Measurements from ENCODE around the gene AMZ1. TPM values are rescaled to one million over a fixed set of nuclear protein-coding genes. Genes with fewer than 3 reads are reported as not detected.
A peak's percentile ranks its signal among the peaks of the same experiment; 100 is the strongest.

The AMZ1 gene
- total RNA-seq, 2 donors from 2014 or later: not detected

GRCh38 chr7:2699289-2699620, 11.3 kb downstream of the AMZ1 start:
- peak overlapping the region in 1 of 2 donors; percentile 55 for H3K27ac Mint-ChIP-seq
- H3K4me3 Mint-ChIP-seq: peak overlapping the region; percentile 65
- DNase-seq (ENCODE audit: low spot score) (no peak), ATAC-seq (no peak)
- no peaks in the 10 kb centered on the region for H3K36me3 Mint-ChIP-seq
- H3K27me3 Mint-ChIP-seq: peaks cover 8 to 14% of the 10 kb centered on the region in 2 donors
- H3K4me1 Mint-ChIP-seq (ENCODE audit: low read depth in 2 of 2): peaks cover 23 to 30% of the 10 kb centered on the region in 2 donors
- H3K9me3 Mint-ChIP-seq: no peaks in the 10 kb centered on the region

GRCh38 chr7:2700141-2700850, 12.3 kb downstream of the AMZ1 start:
- Mint-ChIP-seq H3K4me3 (no peak overlapping the region), H3K27me3 (peaks cover 8 to 19% of the 10 kb centered on the region in 2 donors), H3K4me1 (ENCODE audit: low read depth in 2 of 2) (peaks cover 23 to 30% of the 10 kb centered on the region in 2 donors), H3K9me3 (no peaks in the 10 kb centered on the region), H3K27ac (peak overlapping the region in 1 of 2 donors; percentile 43), H3K36me3 (no peaks in the 10 kb centered on the region)
- ATAC-seq (no peak), DNase-seq (ENCODE audit: low spot score) (no peak)

GRCh38 chr7:2701424-2701823, 13.4 kb downstream of the AMZ1 start:
- ATAC-seq (no peak), DNase-seq (ENCODE audit: low spot score) (no peak)
- Mint-ChIP-seq H3K27me3 (peaks cover 10 to 24% of the 10 kb centered on the region in 2 donors), H3K4me1 (ENCODE audit: low read depth in 2 of 2) (peaks cover 23 to 30% of the 10 kb centered on the region in 2 donors), H3K36me3 (no peaks in the 10 kb centered on the region), H3K27ac (no peak overlapping the region), H3K9me3 (no peaks in the 10 kb centered on the region), H3K4me3 (no peak overlapping the region)

DNA sequence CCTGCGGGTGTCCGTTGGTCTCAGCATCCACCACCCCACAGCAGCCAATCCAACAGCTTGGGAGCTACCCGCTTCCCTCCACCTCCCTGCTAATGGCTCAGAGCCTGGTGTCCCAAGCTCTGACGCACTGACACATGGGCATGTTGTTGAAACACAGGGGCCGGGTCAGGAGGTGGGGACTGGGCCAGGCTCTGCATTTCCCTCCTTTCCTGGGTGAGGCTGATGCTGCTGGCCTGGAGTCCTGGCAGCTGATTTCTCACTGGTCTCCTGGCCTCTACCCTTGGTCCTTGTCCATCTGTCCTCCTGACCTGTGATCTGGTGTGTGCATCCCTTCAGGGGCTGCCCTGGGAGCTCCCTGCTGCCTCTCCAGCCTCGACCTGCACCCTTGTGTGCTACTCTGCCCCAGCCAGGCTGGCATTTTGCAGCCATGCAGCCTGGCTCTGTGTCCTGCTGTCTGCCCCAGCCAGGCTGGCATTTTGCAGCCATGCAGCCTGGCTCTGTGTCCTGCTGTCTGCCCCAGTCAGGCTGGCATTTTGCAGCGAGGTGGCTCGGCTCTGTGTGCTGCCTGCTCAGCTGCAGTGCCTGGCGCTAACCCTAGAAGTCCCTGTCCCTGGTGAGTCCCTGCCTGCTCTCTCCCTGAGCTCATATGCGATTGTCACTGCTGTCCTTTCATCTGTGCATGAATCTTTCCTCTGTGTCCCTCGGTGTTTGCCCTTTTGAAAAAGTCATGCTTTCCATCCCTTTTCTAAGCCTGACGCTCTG, 14.0 kb downstream of the AMZ1 start:
- H3K27ac Mint-ChIP-seq: peak overlapping the region in 1 of 2 donors; percentile 40
- H3K27me3 Mint-ChIP-seq: peaks cover 15 to 29% of the 10 kb centered on the region in 2 donors
- no peaks in the 10 kb centered on the region for H3K9me3 Mint-ChIP-seq
- peaks cover 23 to 30% of the 10 kb centered on the region in 2 donors for H3K4me1 Mint-ChIP-seq (ENCODE audit: low read depth in 2 of 2)
- no peak for DNase-seq (ENCODE audit: low spot score)
- no peak overlapping the region for H3K4me3 Mint-ChIP-seq
- H3K36me3 Mint-ChIP-seq: no peaks in the 10 kb centered on the region
- ATAC-seq: no peak

DNA sequence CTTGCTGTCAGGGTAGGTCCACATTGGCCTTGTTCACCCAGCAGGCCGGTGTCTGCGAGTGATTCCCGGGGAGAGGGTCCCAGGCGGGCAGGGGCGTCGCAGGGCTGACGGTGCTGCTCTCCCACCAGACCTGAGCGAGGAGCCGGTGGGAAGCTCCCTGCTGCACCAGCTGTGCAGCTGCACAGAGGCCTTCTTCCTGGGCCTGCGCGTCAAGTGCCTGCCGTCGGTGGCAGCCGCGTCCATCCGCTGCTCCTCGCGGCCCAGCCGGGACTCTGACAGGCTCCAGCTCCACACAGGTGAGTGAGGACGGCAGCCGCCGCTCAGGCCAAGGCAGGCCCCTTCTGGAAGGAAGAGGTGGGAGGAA, 14.6 kb downstream of the AMZ1 start:
- Mint-ChIP-seq H3K27me3 (peaks cover 21 to 32% of the 10 kb centered on the region in 2 donors), H3K4me3 (no peak overlapping the region), H3K36me3 (no peaks in the 10 kb centered on the region), H3K27ac (peak overlapping the region in 1 of 2 donors; percentile 40), H3K9me3 (no peaks in the 10 kb centered on the region), H3K4me1 (ENCODE audit: low read depth in 2 of 2) (peaks cover 23 to 30% of the 10 kb centered on the region in 2 donors)
- ATAC-seq (no peak), DNase-seq (ENCODE audit: low spot score) (no peak)

DNA sequence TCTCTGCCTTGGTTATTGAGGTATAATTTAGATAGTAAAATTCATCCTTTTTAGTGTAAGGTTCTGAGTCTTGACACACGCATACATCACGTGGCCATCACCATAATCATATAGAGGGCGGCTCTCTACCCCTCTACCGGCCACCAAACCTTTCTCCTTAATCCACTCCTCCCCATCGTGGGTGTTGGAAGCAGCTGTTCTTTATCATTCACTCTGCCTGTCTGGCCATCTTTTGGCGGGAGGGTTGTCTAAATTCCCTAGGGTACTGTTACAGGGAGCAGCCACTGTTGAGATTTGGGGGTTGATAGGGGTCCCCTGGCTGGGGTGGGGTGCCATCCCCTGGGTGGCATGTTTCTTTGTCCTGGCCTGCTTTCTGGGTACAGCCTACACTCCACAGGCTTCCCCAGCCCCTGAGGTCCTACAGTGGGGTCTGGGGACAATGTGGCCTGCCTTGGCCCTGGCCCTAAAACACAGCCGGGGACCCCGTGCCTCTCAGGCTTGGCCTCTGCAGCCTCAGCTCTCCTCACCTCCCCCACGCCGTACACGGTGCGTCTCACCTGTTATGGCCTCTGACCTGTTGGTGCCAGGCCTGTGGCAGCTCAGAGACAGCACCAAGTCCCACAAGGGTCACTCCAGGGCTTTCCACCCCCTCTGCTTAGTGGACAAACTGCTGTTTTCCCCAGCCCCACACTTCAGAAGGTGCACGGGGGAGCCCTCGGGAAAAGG, 17.5 kb downstream of the AMZ1 start:
- Mint-ChIP-seq H3K36me3 (no peaks in the 10 kb centered on the region), H3K4me1 (ENCODE audit: low read depth in 2 of 2) (peaks cover 14 to 15% of the 10 kb centered on the region in 2 donors), H3K27ac (no peak overlapping the region), H3K9me3 (no peaks in the 10 kb centered on the region), H3K4me3 (no peak overlapping the region), H3K27me3 (peaks cover 23 to 35% of the 10 kb centered on the region in 2 donors)
- ATAC-seq (no peak), DNase-seq (ENCODE audit: low spot score) (no peak)

DNA sequence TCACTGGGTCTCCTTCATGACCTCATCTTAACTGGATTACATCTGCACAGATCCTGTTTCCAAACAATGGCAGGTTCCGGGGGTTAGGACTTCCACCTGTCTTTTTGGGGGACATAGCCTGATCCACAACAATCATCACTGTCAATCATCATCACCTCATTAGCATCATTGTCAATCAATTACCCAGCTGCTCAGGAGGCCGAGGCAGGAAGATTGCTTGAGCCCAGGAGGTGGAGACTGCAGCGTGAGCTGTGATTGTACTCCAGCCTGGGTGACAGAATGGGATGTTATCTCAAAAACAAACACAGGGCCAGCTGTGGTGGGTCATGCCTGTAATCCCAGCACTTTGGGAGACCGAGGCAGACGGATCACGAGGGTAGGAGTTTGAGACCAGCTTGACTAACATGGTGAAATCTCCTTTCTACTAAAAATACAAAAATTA, 18.7 kb downstream of the AMZ1 start:
- no peaks in the 10 kb centered on the region for H3K9me3 Mint-ChIP-seq
- DNase-seq (ENCODE audit: low spot score): no peak
- no peak for ATAC-seq
- peaks cover 23 to 40% of the 10 kb centered on the region in 2 donors for H3K27me3 Mint-ChIP-seq
- peaks cover 19% of the 10 kb centered on the region in 2 donors for H3K4me1 Mint-ChIP-seq (ENCODE audit: low read depth in 2 of 2)
- no peaks in the 10 kb centered on the region for H3K36me3 Mint-ChIP-seq
- no peak overlapping the region for H3K4me3 Mint-ChIP-seq
- no peak overlapping the region for H3K27ac Mint-ChIP-seq

DNA sequence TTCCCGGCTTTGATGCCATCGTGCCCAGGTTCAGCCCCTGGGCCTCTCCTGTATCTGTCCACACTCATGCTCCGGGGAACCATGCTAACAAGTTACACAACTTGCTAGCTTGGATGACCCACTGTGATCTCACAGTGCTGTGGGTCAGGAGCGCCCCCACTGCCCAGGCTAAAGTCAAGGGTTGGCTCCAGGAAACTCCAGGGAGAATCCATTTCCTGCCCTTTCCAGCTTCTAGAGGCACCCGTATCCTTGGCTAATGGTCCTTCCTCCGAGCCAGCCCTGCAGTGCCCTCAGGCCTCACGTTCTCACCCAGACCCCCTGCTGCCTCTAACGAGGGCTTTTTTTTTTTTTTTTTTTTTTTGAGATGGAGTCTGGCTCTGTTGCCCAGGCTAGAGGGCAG, 19.5 kb downstream of the AMZ1 start:
- no peaks in the 10 kb centered on the region for H3K36me3 Mint-ChIP-seq
- H3K27me3 Mint-ChIP-seq: peaks cover 18 to 38% of the 10 kb centered on the region in 2 donors
- ATAC-seq (no peak), DNase-seq (ENCODE audit: low spot score) (no peak)
- no peak overlapping the region for H3K27ac Mint-ChIP-seq
- no peaks in the 10 kb centered on the region for H3K9me3 Mint-ChIP-seq
- H3K4me1 Mint-ChIP-seq (ENCODE audit: low read depth in 2 of 2): peaks cover 13 to 19% of the 10 kb centered on the region in 2 donors
- no peak overlapping the region for H3K4me3 Mint-ChIP-seq

DNA sequence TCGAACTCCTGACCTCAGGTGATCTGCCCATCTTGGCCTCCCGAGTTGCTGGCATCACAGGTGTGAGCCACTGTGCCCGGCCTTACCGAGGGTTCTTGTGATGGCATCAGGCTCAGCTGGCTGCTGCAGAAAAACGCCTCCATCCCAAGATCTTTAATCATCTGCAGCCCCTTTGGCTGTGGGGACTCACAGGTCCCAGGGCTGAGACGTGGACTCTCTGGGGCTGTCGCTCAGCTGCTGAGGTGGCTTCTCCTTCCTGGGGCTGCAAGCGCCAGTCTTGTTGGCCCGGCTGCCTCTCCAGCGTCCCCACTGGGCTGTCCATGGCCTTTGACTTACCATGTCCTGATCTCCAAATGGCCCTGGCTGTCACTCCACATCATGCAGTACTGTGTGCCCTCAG, 20.0 kb downstream of the AMZ1 start:
- Mint-ChIP-seq H3K4me3 (no peak overlapping the region), H3K27ac (no peak overlapping the region), H3K36me3 (no peaks in the 10 kb centered on the region), H3K4me1 (ENCODE audit: low read depth in 2 of 2) (peaks cover 13 to 19% of the 10 kb centered on the region in 2 donors), H3K27me3 (peaks cover 15 to 39% of the 10 kb centered on the region in 2 donors), H3K9me3 (no peaks in the 10 kb centered on the region)
- no peak for DNase-seq (ENCODE audit: low spot score)
- ATAC-seq: no peak

- ATAC-seq: no peak
- Mint-ChIP-seq H3K36me3 (no peaks in the 10 kb centered on the region), H3K9me3 (no peaks in the 10 kb centered on the region), H3K27ac (no peak overlapping the region), H3K4me1 (ENCODE audit: low read depth in 2 of 2) (peaks cover 17 to 19% of the 10 kb centered on the region in 2 donors), H3K27me3 (peaks cover 20 to 37% of the 10 kb centered on the region in 2 donors), H3K4me3 (no peak overlapping the region)
- DNase-seq (ENCODE audit: low spot score): no peak
Observed at GRCh38 chr7:2708547-2709310, 20.7 kb downstream of the AMZ1 start.

GRCh38 chr7:2709553-2710285, 21.7 kb downstream of the AMZ1 start:
- Mint-ChIP-seq H3K4me3 (peak overlapping the region; percentile 71), H3K9me3 (no peaks in the 10 kb centered on the region), H3K36me3 (no peaks in the 10 kb centered on the region), H3K4me1 (ENCODE audit: low read depth in 2 of 2) (peaks cover 19 to 21% of the 10 kb centered on the region in 2 donors), H3K27me3 (peaks cover 30 to 46% of the 10 kb centered on the region in 2 donors), H3K27ac (no peak overlapping the region)
- ATAC-seq (peak; percentile 82 to 87), DNase-seq (ENCODE audit: low spot score) (no peak)

DNA sequence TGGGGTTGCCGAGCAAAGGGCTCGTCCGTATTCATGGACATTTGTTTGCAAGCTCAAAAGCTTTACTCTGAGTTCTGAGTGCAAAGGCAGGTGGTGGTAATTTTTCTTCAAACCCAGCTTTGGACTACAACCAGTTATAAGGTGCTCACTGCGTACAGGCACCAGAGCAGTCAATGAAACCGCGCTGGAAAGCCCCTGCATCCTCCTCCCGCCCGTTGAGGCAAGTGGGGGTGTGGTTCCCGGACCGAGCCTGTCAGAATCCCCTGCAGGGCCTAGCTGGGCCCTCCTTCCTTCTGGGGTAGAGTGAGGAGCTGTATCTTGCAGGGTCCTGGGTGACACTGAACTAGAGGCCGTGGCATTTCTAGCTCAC, 22.3 kb downstream of the AMZ1 start:
- ATAC-seq: peak in 1 of 2 donors; percentile 69
- no peak for DNase-seq (ENCODE audit: low spot score)
- Mint-ChIP-seq H3K27ac (no peak overlapping the region), H3K27me3 (peaks cover 36 to 45% of the 10 kb centered on the region in 2 donors), H3K4me1 (ENCODE audit: low read depth in 2 of 2) (peaks cover 20 to 25% of the 10 kb centered on the region in 2 donors), H3K4me3 (peak overlapping the region; percentile 71), H3K36me3 (no peaks in the 10 kb centered on the region), H3K9me3 (no peaks in the 10 kb centered on the region)

All from natural killer cell treated with Interleukin-12 subunit alpha and Interleukin-12 subunit beta and Interleukin-15 and Interleukin-18, amount 100 ng/mL, for 72 hours (primary cell).